ENCODE results near the gene MAF.
A peak's percentile ranks its signal among the peaks of the same experiment; 100 is the strongest.

MAF gene

GRCh38 chr16:79600638-79601091 is at the start of gene MAF:
Gene MAF, minus strand, starts transcription at chr16:79600737. Its CDS starts 835 bp downstream, at chr16:79599902.
- DNase-seq = peak; percentile 84

- DNase-seq = no peak
These were observed 48.3 kb upstream of the MAF start for GRCh38 chr16:79648826-79649225.

GRCh38 chr16:79647586-79647985 is 47.0 kb upstream of the MAF start:
- DNase-seq = no peak

GRCh38 chr16:79645701-79646100 is 45.2 kb upstream of the MAF start:
- no peak for DNase-seq

GRCh38 chr16:79644971-79645667 is 44.6 kb upstream of the MAF start:
- DNase-seq = no peak

- DNase-seq = no peak
These were observed 42.1 kb upstream of the MAF start for GRCh38 chr16:79642652-79643051.

GRCh38 chr16:79640513-79641360 is 40.2 kb upstream of the MAF start:
- DNase-seq = no peak

- no peak for DNase-seq
These were observed 39.2 kb upstream of the MAF start for GRCh38 chr16:79639576-79640311.

GRCh38 chr16:79638386-79638785 is 37.8 kb upstream of the MAF start:
- DNase-seq = no peak

GRCh38 chr16:79635488-79635887 is 35.0 kb upstream of the MAF start:
- DNase-seq = no peak

- no peak for DNase-seq
These were observed 33.8 kb upstream of the MAF start for GRCh38 chr16:79634298-79634697.

- no peak for DNase-seq
These were observed 31.8 kb upstream of the MAF start for GRCh38 chr16:79632289-79632688.

GRCh38 chr16:79628988-79629387 is 28.5 kb upstream of the MAF start:
- no peak for DNase-seq

GRCh38 chr16:79628501-79628975 is 28.0 kb upstream of the MAF start:
- DNase-seq = peak; percentile 31

GRCh38 chr16:79627092-79627491 is 26.6 kb upstream of the MAF start:
- DNase-seq = no peak

GRCh38 chr16:79625738-79626137 is 25.2 kb upstream of the MAF start:
- DNase-seq = no peak

GRCh38 chr16:79623824-79624223 is 23.3 kb upstream of the MAF start:
- DNase-seq = no peak

- no peak for DNase-seq
These were observed 22.5 kb upstream of the MAF start for GRCh38 chr16:79623062-79623461.

GRCh38 chr16:79621027-79621426 is 20.5 kb upstream of the MAF start:
- no peak for DNase-seq

- no peak for DNase-seq
These were observed 18.1 kb upstream of the MAF start for GRCh38 chr16:79618692-79619050.

GRCh38 chr16:79618041-79618691 is 17.6 kb upstream of the MAF start:
- DNase-seq = no peak

- no peak for DNase-seq
These were observed 12.5 kb upstream of the MAF start for GRCh38 chr16:79613009-79613408.

GRCh38 chr16:79612207-79612606 is 11.7 kb upstream of the MAF start:
- DNase-seq = no peak
